CD4-positive, alpha-beta T cell (primary cell): ENCODE data around the gene MIA3. TPM values are rescaled to one million over a fixed set of nuclear protein-coding genes. Genes with fewer than 3 reads are reported as not detected.
A peak's percentile ranks its signal among the peaks of the same experiment; 100 is the strongest.

ENCODE experiments used
- ATAC-seq: fragments of 200-7000 bp; cut with Tn5 transposase; one replicate; pipeline ENCODE4 v1.10.0; 2022; ENCODE audit warnings: mild to moderate bottlenecking; ENCODE audit not compliant: poor library complexity
- CTCF ChIA-PET: fragments of 350-600 bp; sonication (Branson Sonifier 250); formaldehyde crosslinking; loops from one replicate; lab custom pipeline; 2021; ENCODE audit warnings: antibody characterized with exemption, inconsistent platforms; lab: Charles Lee
- POLR2A ChIA-PET: fragments of 350-600 bp; sonication (Branson Sonifier 250); formaldehyde crosslinking; loops from one replicate; lab custom pipeline; 2021; ENCODE audit warnings: antibody characterized with exemption, inconsistent platforms; lab: Charles Lee
- DNase-seq, 14 experiments: peaks; one replicate each; pipeline ENCODE4 v3.0.0-alpha.2; 2013 to 2020; ENCODE audit warnings: mixed read lengths in 2 of 14
- H3K27ac ChIP-seq, 2 donors: one replicate each; pipeline versions ENCODE4 v1.5.1 to v1.7.0; 2013; ENCODE audit warnings: low read length in 2 of 2, low read depth in 1 of 2, mild to moderate bottlenecking in 1 of 2
- H3K27me3 ChIP-seq, 2 experiments: 1 replicate in 1 of 2; 2 replicates in 1 of 2; pipeline versions ENCODE4 v1.6.1 to v1.7.0; 2013; ENCODE audit warnings: low read length in 2 of 2, control low read depth in 1 of 2, mild to moderate bottlenecking in 1 of 2, moderate library complexity in 1 of 2; ENCODE audit not compliant: insufficient read depth in 2 of 2, control insufficient read depth in 1 of 2
- H3K36me3 ChIP-seq: one replicate; pipeline ENCODE4 v1.6.1; 2013; ENCODE audit warnings: low read length, control low read depth; ENCODE audit not compliant: insufficient read depth
- H3K4me1 ChIP-seq: one replicate; pipeline ENCODE4 v1.6.1; 2013; ENCODE audit warnings: low read length, control low read depth; ENCODE audit not compliant: insufficient read depth
- H3K4me3 ChIP-seq: one replicate; pipeline ENCODE4 v1.5.1; 2013; ENCODE audit warnings: mild to moderate bottlenecking, low read length, moderate library complexity
- H3K9me3 ChIP-seq, 2 experiments: 1 replicate in 1 of 2; 2 replicates in 1 of 2; pipeline versions ENCODE4 v1.6.1 to v1.7.0; 2013; ENCODE audit warnings: low read length in 2 of 2, mild to moderate bottlenecking in 2 of 2, control low read depth in 1 of 2, moderate library complexity in 1 of 2; ENCODE audit not compliant: control insufficient read depth in 1 of 2, insufficient read depth in 1 of 2
- H3K27ac Mint-ChIP-seq: one replicate; pipeline ENCODE4 v1.8.0; 2020; ENCODE audit warnings: mixed read lengths
- H3K27me3 Mint-ChIP-seq: one replicate; pipeline ENCODE4 v1.8.0; 2021; ENCODE audit warnings: mixed read lengths
- H3K36me3 Mint-ChIP-seq: one replicate; pipeline ENCODE4 v1.8.0; 2021; ENCODE audit warnings: low read depth, mixed read lengths
- H3K4me1 Mint-ChIP-seq: one replicate; pipeline ENCODE4 v1.8.0; 2021; ENCODE audit warnings: low read depth, mixed read lengths
- H3K4me3 Mint-ChIP-seq: one replicate; pipeline ENCODE4 v1.8.0; 2020; ENCODE audit warnings: mild to moderate bottlenecking, mixed read lengths
- H3K9me3 Mint-ChIP-seq: one replicate; pipeline ENCODE4 v1.8.0; 2020; ENCODE audit warnings: mixed read lengths
- CTCF ChIP-seq: fragments of 200-600 bp; IDR thresholded peaks from one replicate; pipeline ENCODE4 v1.8.0; 2022; ENCODE audit warnings: antibody characterized with exemption, mild to moderate bottlenecking
- intact Hi-C, 2 experiments: fragments of 100-400 bp; cut with DNase I in 1 of 2; cut with micrococcal nuclease in 1 of 2; formaldehyde crosslinking; loops; one replicate each; pipeline versions ENCODE4 v1.15.1 to v1.9.0; 2023 to 2025; cut with DNase I, micrococcal nuclease
- total RNA-seq, 174 experiments: library from RNA in 2 of 174; stranded (reverse) in 2 of 174; gene quantifications; one replicate each; pipeline ENCODE4 v1.2.3 and lab custom pipeline; 2021 to 2026

MIA3 gene
- total RNA-seq, 2 experiments from 2014 or later, result 123 to 135 TPM

- no peak overlapping the region for H3K4me3 ChIP-seq
- Mint-ChIP-seq H3K9me3 (no peaks in the 10 kb centered on the region), H3K4me3 (no peak overlapping the region), H3K27ac (peak overlapping the region; percentile 87), H3K27me3 (no peaks in the 10 kb centered on the region), H3K36me3 (peaks cover 97% of the 10 kb centered on the region), H3K4me1 (peaks cover 57% of the 10 kb centered on the region)
- ATAC-seq, result no peak
- H3K9me3 ChIP-seq, result no peaks in the 10 kb centered on the region
- POLR2A ChIA-PET, result interaction anchor here (0.8 to 1.2 kb wide), 2 partner anchors 56 to 57 kb away, joined by 3 to 8 read pairs; partner anchors contain the start of genes AIDA and BROX
- peaks cover 25% of the 10 kb centered on the region for H3K4me1 ChIP-seq
- H3K27me3 ChIP-seq, result no peaks in the 10 kb centered on the region
- TF ChIP-seq CTCF, result no peak
- H3K27ac ChIP-seq, result peak overlapping the region in 1 of 2 donors; percentile 49
- CTCF ChIA-PET, result no interaction called here
- H3K36me3 ChIP-seq, result peaks cover 90% of the 10 kb centered on the region
- intact Hi-C loops, result loop anchor here in 1 of 2 experiments (5.0 kb wide), 1 partner anchor 39 kb away; the partner anchor contains the start of gene MIA3
- DNase-seq, result no peak
These were observed 38.7 kb downstream of the MIA3 start for GRCh38 chr1:222656391-222657155.

DNA sequence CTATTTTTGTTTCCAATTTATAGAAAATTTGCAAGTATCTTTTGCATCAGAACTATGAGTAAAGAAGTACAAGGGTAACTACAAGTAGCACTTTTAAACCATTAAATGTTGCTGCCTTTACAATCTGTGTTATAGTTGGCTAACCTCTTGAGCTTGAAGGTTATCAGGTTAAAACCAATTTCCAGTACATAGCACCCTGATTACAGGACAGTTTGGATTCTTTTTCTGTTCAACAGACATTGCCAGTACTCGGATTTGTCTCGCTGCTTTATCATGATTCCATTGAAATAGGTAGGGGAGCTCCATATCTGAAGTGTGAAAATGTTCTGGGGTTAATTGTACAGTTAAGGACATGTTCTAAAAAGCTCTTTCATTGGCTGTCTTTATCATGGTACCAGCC is 40.0 kb downstream of the MIA3 start:
- no peak for DNase-seq
- H3K27ac ChIP-seq, result peak overlapping the region in 1 of 2 donors; percentile 33
- H3K4me1 ChIP-seq, result peaks cover 20% of the 10 kb centered on the region
- Mint-ChIP-seq H3K27me3 (no peaks in the 10 kb centered on the region), H3K27ac (peak overlapping the region; percentile 87), H3K4me3 (no peak overlapping the region), H3K36me3 (peaks cover 97% of the 10 kb centered on the region), H3K4me1 (peaks cover 57% of the 10 kb centered on the region), H3K9me3 (no peaks in the 10 kb centered on the region)
- H3K36me3 ChIP-seq, result peaks cover 90% of the 10 kb centered on the region
- no peaks in the 10 kb centered on the region for H3K9me3 ChIP-seq
- no peaks in the 10 kb centered on the region for H3K27me3 ChIP-seq
- no peak for ATAC-seq
- CTCF ChIA-PET, result interaction anchor here (0.8 kb wide), 1 partner anchor 486 kb away, joined by 4 read pairs; the partner anchor contains the start of gene TLR5
- TF ChIP-seq CTCF, result no peak
- no peak overlapping the region for H3K4me3 ChIP-seq
- POLR2A ChIA-PET, result interaction anchor here (1.2 to 1.5 kb wide), 3 partner anchors 13 to 55 kb away, joined by 3 to 8 read pairs (median 8); partner anchors contain the start of genes AIDA and BROX
- intact Hi-C loops, result loop anchor here in 1 of 2 experiments (5.0 kb wide), 1 partner anchor 41 kb away; the partner anchor contains the start of gene MIA3

DNA sequence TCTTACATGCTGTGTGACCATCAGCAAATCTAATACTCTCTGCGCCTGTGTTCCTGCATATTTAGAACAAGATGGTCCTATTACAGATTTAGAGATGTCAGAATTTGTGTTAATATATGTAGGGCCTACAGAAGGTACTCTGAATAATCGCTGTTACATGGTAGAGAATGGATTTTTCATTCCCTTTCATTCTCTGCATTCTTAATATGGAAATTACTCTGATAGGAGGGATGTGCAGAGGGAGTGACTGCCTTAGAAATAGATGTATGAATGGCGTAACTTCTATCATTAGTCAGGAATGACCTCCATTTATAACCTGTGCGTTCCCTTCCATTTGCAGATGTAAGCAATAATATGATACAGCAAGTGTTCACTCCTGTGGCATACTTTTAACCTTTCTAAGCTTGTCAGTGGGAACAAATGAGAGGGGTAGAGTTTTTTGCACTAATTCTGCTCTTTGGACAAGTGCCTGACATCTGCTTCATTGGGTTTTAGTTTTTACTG is 45.6 kb downstream of the MIA3 start:
- H3K27ac Mint-ChIP-seq, result peak overlapping the region; percentile 22
- no peaks in the 10 kb centered on the region for H3K27me3 ChIP-seq
- DNase-seq (no peak), ATAC-seq (no peak)
- POLR2A ChIA-PET, result interaction anchor here (0.8 to 1.0 kb wide), 2 partner anchors 10 to 49 kb away, joined by 3 read pairs; no protein-coding TSS in a partner anchor
- H3K36me3 ChIP-seq, result peaks cover 94% of the 10 kb centered on the region
- TF ChIP-seq CTCF, result no peak
- no peaks in the 10 kb centered on the region for H3K9me3 Mint-ChIP-seq
- H3K4me3 ChIP-seq, result no peak overlapping the region
- intact Hi-C loops, result no loop called here
- no peaks in the 10 kb centered on the region for H3K9me3 ChIP-seq
- CTCF ChIA-PET, result no interaction called here
- H3K36me3 Mint-ChIP-seq, result peaks cover 94% of the 10 kb centered on the region
- no peak overlapping the region for H3K27ac ChIP-seq
- H3K4me1 ChIP-seq, result no peaks in the 10 kb centered on the region
- H3K27me3 Mint-ChIP-seq, result no peaks in the 10 kb centered on the region
- peaks cover 13% of the 10 kb centered on the region for H3K4me1 Mint-ChIP-seq
- no peak overlapping the region for H3K4me3 Mint-ChIP-seq
